ENCODE measurements around the gene NHERF1. TPM values are rescaled to one million over a fixed set of nuclear protein-coding genes. Genes with fewer than 3 reads are reported as not detected.

NHERF1 gene
- total and polyA plus RNA-seq, 2 donors (not counting 3 experiments of a cell fraction or from before 2014, with no cell fraction given) = 24.4 to 26.9 TPM

DNA sequence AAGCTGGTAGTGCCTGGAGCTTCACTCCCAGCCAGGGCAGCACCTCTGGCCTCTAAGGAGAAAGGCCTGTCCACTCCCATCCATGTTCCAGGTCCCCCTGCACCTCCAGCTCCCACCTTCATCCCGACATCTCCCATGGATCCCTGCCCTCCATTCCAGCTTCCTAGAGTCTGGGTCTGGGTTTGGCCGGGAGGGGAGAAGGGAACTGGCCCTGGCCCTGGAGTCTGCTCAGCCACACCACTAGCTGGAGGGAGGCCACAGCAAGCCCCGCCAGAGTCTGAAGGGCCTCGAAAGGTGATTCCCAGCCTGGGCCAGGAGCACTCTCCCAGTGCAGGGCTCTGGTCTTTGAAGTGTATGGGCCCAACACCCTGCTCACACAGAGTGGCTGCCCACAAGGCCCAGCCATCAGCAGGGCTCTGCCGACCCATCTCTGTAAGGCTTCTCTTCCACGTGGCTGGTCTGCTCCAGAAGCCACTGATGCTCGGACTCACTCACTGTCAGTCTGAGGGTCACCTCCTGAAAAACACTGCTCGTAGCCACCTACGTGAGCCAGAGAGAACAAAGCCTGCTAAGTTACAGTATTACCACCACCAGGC, 23.0 kb downstream of the NHERF1 start:
- TF ChIP-seq, protein P1, sequence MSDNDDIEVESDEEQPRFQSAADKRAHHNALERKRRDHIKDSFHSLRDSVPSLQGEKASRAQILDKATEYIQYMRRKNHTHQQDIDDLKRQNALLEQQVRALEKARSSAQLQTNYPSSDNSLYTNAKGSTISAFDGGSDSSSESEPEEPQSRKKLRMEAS (IDR thresholded peaks at IDR 0.05; ENCODE audit: insufficient read depth, insufficient read length) = no peak
- no peak for TF ChIP-seq EZH2 (IDR thresholded peaks at IDR 0.05; ENCODE audit: borderline replicate concordance, low read depth, low read length, severe bottlenecking)
- no peak for TF ChIP-seq POLR2A (IDR thresholded peaks at IDR 0.05; ENCODE audit: low read depth, low read length)
- TF ChIP-seq MYC (IDR thresholded peaks at IDR 0.05; ENCODE audit: low read depth, low read length) = no peak
- TF ChIP-seq POLR2AphosphoS5 (IDR thresholded peaks at IDR 0.05; ENCODE audit: insufficient read depth, low read depth, low read length) = no peak
- no peak for TF ChIP-seq GATA2 (IDR thresholded peaks at IDR 0.05; ENCODE audit: insufficient read depth, insufficient read length, low read depth, low read length)
- no peak for TF ChIP-seq FOS (IDR thresholded peaks at IDR 0.05; ENCODE audit: borderline replicate concordance, insufficient read depth, low read length)
- no peak for TF ChIP-seq JUN (IDR thresholded peaks at IDR 0.05; ENCODE audit: borderline replicate concordance, insufficient read depth, insufficient read length, low read depth)
- TF ChIP-seq, protein P2, sequence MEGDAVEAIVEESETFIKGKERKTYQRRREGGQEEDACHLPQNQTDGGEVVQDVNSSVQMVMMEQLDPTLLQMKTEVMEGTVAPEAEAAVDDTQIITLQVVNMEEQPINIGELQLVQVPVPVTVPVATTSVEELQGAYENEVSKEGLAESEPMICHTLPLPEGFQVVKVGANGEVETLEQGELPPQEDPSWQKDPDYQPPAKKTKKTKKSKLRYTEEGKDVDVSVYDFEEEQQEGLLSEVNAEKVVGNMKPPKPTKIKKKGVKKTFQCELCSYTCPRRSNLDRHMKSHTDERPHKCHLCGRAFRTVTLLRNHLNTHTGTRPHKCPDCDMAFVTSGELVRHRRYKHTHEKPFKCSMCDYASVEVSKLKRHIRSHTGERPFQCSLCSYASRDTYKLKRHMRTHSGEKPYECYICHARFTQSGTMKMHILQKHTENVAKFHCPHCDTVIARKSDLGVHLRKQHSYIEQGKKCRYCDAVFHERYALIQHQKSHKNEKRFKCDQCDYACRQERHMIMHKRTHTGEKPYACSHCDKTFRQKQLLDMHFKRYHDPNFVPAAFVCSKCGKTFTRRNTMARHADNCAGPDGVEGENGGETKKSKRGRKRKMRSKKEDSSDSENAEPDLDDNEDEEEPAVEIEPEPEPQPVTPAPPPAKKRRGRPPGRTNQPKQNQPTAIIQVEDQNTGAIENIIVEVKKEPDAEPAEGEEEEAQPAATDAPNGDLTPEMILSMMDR (IDR thresholded peaks at IDR 0.05; ENCODE audit: extremely low read depth in 1 of 2, insufficient read depth in 1 of 2, low read depth in 1 of 2, low read length in 2 of 2) = no peak
- no peaks in the 10 kb centered on the region for H3K4me1 ChIP-seq (ENCODE audit: control insufficient read depth, extremely low read depth, insufficient read depth, low read length)
- DNase-seq (ENCODE audit: low read depth, low spot score) (no peak), FAIRE-seq (no peak)
- no peaks in the 10 kb centered on the region for H4K20me1 ChIP-seq (replicated peaks; ENCODE audit: control insufficient read depth, extremely low read depth, insufficient read depth, low read length)
- no TSS peak for BruUV-seq (replicated peaks)
- ChIA-PET CTCF (interaction anchor here (0.6 to 4.1 kb wide), 18 partner anchors 8 to 114 kb away, joined by 3 to 84 read pairs (median 4); no protein-coding TSS in a partner anchor), POLR2A (interaction anchor here (0.9 kb wide), 1 partner anchor 8 kb away, joined by 3 read pairs; no protein-coding TSS in a partner anchor)
- H3K79me2 ChIP-seq (ENCODE audit: control insufficient read depth, insufficient read depth, low read length) = peaks cover 14% of the 10 kb centered on the region
- H3K27ac ChIP-seq (ENCODE audit: insufficient read depth, low read depth, low read length) = no peak overlapping the region
- H3K9me3 ChIP-seq (replicated peaks; ENCODE audit: control insufficient read depth, insufficient read depth, low read length) = no peaks in the 10 kb centered on the region
- no peak overlapping the region for H3K4me2 ChIP-seq (ENCODE audit: insufficient read depth, low read length)
- intact Hi-C loops (cut with micrococcal nuclease) = no loop called here
- H2AFZ ChIP-seq (ENCODE audit: low read depth, low read length) = no peak overlapping the region
- no peak overlapping the region for H3K4me3 ChIP-seq (replicated peaks in 1 of 3; ENCODE audit: insufficient read depth in 1 of 3, low read depth in 1 of 3, low read length in 3 of 3)
- dilution Hi-C loops (cut with MboI; ENCODE audit: extremely low pct_ligation_motif_present, low sequenced_read_pairs) = no loop called here
- peaks cover 3 to 32% of the 10 kb centered on the region in 2 experiments for H3K36me3 ChIP-seq (ENCODE audit: control insufficient read depth in 2 of 2, extremely low read depth in 1 of 2, insufficient read depth in 2 of 2, low read length in 2 of 2)
- no peak overlapping the region for H3K9ac ChIP-seq (replicated peaks; ENCODE audit: extremely low read depth, insufficient read depth, low read length)
- no peaks in the 10 kb centered on the region for H3K27me3 ChIP-seq (ENCODE audit: control insufficient read depth in 2 of 2, insufficient read depth in 2 of 2, low read length in 2 of 2)
- H3K9me1 ChIP-seq (replicated peaks; ENCODE audit: control insufficient read depth, extremely low read depth, insufficient read depth, low read length) = no peaks in the 10 kb centered on the region
